GM18505 (cell line): Measurements from ENCODE around the gene SRCIN1.

Source experiments
- ATAC-seq: cut with Tn5 transposase; IDR thresholded peaks from one replicate; pipeline ENCODE4 v1.9.1; 2021; ENCODE audit not compliant: unreplicated experiment
- POLR2A ChIP-seq: IDR thresholded peaks from 4 replicates; pipeline ENCODE4 v1.6.1; 2011; ENCODE audit warnings: borderline replicate concordance; ENCODE audit not compliant: insufficient read depth, insufficient read length; ENCODE audit errors: extremely low read depth

SRCIN1 gene

GRCh38 chr17:38587203-38587602 lies 18.5 kb downstream of the SRCIN1 start:
- ATAC-seq, result no peak
- no peak for TF ChIP-seq POLR2A

GRCh38 chr17:38586788-38587187 lies 19.0 kb downstream of the SRCIN1 start:
- ATAC-seq, result no peak
- no peak for TF ChIP-seq POLR2A

GRCh38 chr17:38585918-38586529 lies 19.7 kb downstream of the SRCIN1 start:
- TF ChIP-seq POLR2A, result no peak
- no peak for ATAC-seq

GRCh38 chr17:38585056-38585917 lies 20.5 kb downstream of the SRCIN1 start:
- no peak for TF ChIP-seq POLR2A
- no peak for ATAC-seq

- no peak for TF ChIP-seq POLR2A
- no peak for ATAC-seq
These were observed 21.3 kb downstream of the SRCIN1 start for GRCh38 chr17:38584350-38584925.

GRCh38 chr17:38583828-38584349 lies 21.9 kb downstream of the SRCIN1 start:
- TF ChIP-seq POLR2A, result no peak
- no peak for ATAC-seq

GRCh38 chr17:38583176-38583575 lies 22.6 kb downstream of the SRCIN1 start:
- TF ChIP-seq POLR2A, result no peak
- ATAC-seq, result no peak

- no peak for ATAC-seq
- TF ChIP-seq POLR2A, result no peak
These were observed 23.7 kb downstream of the SRCIN1 start for GRCh38 chr17:38582069-38582468.

- no peak for TF ChIP-seq POLR2A
- no peak for ATAC-seq
These were observed 25.8 kb downstream of the SRCIN1 start for GRCh38 chr17:38579934-38580333.

- no peak for ATAC-seq
- TF ChIP-seq POLR2A, result no peak
These were observed 26.7 kb downstream of the SRCIN1 start for GRCh38 chr17:38579083-38579480.

GRCh38 chr17:38578229-38579082 lies 27.3 kb downstream of the SRCIN1 start:
- TF ChIP-seq POLR2A, result no peak
- ATAC-seq, result no peak

- no peak for ATAC-seq
- TF ChIP-seq POLR2A, result no peak
These were observed 28.0 kb downstream of the SRCIN1 start for GRCh38 chr17:38577645-38578173.
